Bone marrow (tissue), 2 donors: ENCODE measurements around the gene PDZD2.
A peak's percentile ranks its signal among the peaks of the same experiment; 100 is the strongest.
"Not testable (repeated sequence)": the region's sequence is repeated elsewhere in the genome, so short reads cannot be mapped to it uniquely, and the experiment has no call there.

ENCODE experiments used
- DNase-seq, 2 donors: peaks; one replicate each; lab custom pipeline; 2025; lab: John Stamatoyannopoulos, UW

PDZD2 gene

DNA sequence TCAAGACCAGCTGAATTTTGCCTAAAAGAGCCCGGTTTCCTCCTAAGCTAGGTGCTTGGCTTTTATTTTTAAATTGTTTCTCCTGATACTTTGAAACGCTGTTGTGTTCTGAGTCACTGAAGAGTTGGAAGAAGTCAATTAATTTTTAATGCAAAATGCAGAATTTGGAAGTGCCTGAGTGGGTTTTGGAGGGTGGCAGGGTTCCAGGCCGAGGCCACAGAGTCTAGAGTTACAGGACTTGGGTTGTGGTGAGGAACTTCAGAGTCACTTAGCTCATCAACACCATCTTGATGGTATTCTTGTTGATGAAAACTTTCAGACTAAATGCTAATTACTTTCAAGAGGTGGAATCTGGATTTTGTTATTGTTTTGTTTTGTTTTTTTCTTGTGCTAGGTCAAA, 130.6 kb downstream of the PDZD2 start:
- no peak for DNase-seq

DNA sequence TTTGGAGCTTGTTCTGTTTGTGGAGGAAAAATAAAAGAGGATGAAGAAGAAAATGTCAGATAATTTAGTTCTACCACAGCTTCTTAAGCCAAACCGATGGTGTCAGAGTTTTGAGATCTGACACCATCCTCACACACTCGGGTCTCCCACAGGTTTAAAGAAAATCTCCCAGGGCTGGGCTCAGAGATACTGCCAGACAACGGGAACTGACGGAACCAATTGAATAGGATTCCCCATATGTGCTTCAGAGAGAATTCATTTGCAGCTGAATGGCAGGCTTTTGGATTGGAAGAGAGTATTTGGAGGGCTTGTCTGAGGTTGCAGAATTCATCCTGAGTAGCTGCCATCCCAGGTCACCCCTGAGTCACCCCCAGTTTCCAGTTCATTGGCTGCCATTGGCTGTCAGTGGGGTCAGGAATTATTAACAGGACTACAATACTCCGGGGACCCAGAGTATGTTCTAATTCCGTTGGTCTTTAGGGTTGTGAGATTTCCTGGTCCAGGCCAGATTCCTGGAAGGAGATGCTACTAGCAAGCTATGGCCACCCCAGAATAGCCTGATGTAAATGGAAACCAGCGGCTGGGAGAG, 131.3 kb downstream of the PDZD2 start:
- DNase-seq, result no peak

DNA sequence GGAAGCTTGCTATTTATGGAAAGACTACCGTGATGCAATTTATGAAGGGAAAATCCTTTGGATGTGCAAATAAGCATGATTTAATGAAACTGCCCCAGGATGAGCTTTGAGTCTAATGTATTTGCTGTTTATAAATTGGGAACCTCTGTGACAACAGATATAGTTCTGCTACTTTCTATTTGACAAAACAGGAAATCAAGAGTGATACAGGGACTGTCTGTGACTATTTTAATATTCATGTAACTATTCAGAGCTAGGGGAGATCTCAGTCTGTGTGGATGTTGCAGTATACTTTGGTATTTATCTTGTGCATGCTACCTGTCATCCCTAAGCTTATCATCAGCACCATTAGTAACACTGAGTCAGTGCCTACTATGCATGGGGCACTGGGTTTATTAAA, 132.1 kb downstream of the PDZD2 start:
- DNase-seq, result no peak

DNA sequence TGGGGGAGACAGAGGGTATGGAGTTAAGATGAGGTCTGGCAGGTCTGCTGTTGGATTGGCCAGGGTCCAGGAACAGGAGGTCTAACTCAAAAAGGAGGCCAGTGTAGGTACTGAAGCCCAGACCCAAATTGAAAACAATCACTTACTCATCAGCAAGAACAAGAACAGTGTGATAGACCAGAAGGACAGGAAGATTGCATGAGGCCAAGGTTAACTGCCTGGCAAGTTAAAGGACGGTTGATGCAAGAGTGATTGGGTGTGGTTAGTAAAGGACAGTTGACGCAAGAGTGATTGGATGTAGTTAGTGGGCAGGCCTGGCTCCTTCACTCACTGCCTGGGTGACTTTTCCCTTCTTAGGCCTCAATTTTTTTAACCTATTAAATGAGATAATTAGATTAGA, 132.6 kb downstream of the PDZD2 start:
- no peak for DNase-seq

GRCh38 chr5:31776294-31776693, 137.4 kb downstream of the PDZD2 start:
- DNase-seq, result not testable (repeated sequence)

DNA sequence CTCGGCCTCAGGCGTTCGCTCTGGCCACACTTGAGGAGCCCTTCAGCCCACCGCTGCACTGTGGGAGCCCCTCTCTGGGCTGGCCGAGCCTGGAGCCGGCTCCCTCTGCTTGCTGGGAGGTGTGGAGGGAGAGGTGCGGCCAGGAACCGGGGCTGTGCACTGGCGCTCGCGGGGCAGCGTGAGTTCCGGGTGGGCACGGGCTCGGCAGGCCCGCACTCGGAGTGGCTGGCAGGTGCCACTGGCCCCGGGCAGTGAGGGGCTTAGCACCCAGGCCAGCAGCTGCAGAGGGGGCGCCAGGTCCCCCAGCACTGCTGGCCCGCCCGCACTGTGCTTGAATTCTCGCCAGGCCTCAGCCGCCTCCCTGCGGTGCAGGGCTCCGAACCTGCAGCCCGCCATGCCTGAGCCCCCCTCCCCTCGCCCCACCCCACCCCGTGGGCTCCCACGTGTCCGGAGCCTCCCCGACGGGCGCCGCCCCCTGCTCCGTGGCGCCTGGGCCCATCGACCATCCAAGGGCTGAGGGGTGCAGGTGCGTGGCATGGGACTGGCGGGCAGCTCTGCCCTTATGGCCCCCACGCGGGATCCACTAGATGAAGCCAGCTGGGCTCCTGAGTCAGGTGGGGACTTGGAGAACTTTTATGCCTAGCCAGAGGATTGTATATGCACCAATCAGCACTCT, 138.2 kb downstream of the PDZD2 start:
- no peak for DNase-seq

- DNase-seq, result no peak
Measured at GRCh38 chr5:31781772-31782171, 142.8 kb downstream of the PDZD2 start.

GRCh38 chr5:31783086-31783645, 144.2 kb downstream of the PDZD2 start:
- DNase-seq, result no peak

DNA sequence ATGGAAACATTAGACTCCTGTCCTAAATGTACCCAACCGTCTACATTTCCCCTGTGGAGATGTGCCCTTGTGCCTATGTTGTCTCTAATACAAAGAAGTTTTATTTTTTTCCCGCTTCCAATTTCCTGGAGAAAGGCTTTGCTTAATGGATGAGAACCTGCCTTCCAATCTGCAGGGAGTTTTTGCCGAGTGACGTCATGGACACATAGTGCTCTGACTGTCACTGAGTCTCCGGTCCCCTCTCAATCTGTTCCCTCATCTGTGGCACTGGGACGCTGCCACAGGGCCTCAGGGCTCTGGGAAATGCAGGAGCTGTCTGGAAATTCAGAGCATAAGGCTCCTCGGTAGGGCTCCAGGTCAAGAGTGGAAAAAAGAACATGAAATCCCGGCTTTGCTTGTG, 144.8 kb downstream of the PDZD2 start:
- no peak for DNase-seq

DNA sequence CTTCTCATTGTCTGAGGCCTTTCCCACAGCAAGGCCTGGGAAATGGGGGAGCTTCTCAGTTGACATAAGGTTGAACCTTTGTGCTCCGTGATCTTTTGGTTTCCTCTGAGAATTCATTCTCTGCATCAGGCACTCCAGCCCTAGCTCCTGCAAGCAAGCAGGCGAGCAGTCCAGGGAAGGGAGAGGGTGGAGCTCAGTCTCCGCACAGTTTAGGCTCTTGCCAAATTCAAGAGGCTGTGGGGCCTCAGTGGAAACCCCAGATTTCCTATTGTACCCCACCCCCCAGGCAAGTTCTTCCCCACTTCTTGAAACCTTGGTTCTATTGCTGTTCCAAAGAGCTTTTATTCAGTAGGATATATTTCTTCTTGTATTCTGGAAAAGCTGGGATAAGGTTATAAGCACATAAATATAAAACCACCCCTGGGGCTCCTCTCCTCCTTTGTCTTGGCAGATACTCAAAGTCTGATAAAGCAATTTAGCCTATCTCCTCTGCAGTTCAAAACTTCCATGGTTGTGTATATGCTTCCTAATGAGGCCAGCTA, 147.2 kb downstream of the PDZD2 start:
- no peak for DNase-seq

DNA sequence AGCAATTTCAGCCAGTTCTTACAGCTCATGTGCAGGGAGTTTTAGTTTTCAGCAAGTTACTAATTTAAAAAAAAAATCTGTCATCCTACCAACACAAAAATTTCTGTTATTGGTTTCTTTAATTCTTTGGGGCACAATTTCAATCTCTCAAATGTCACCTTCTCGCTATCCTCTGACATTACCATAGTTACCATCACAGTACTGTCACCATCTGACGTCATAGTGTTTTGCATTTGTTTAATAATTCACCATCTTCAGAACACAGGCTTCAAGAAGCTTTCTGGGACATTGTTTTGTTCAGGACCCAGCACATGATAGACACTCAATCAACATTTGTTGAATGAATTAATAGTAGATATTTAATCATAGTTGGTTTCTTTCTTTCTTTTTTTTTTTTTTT, 155.1 kb downstream of the PDZD2 start:
- no peak for DNase-seq

DNA sequence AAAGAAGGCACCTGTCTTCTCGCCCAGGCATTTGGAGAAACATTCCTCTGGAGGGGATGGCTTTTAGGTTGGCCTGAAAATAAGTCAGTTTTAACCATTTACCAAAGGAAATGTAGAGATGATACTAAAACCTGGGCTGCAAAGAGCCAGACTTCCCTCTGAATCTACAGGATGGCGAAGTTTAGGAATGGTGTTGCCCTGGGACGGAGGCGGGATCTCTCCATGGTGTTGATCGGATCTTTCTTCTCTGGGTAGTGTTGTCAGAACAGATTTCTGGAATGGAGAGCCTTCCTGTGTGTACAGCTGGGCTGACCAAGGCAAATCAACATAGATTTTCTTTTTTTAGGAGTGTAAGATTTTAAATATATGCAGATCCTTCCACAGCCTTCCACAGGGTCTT, 159.2 kb downstream of the PDZD2 start:
- DNase-seq, result no peak

- DNase-seq, result no peak
Measured at GRCh38 chr5:31800351-31800750, 161.4 kb downstream of the PDZD2 start.

- no peak for DNase-seq
Measured at GRCh38 chr5:31805785-31806400, 167.0 kb downstream of the PDZD2 start.

GRCh38 chr5:31806561-31806960, 167.6 kb downstream of the PDZD2 start:
- no peak for DNase-seq

DNA sequence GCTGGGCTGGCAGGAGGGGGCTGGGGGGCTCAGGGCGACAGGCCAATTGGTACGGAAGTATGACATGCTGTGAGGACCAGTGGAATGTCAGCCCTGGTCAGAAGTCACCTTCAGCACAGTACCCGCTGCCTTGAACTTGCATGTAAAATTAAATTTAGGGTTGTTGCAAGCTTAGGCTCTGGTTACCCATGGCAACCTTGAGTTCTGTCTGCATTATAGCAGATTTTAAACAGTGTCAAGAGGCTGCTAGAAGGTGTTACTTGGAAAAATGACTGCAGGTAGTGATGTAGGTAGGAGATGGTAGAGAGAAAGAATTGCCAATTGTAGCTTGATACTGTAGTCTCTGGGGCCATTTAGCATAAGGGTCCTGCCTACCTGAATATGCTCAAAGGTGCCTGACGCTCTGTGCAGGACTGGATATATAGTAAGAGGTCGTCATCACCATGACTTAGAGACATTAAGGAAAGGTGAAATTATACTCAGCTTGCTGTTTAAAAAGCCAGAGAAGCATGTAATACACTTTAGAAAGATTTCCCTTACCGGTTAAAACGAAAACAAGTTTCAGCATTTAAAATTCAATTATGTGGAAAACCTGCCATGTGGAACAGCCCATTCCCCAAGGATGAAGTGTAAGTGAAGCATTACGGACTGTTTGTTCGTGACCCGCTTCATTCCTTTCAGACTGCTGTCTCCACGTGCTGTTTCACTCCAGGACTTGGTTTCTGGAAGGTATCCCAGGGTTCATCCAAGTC, 169.0 kb downstream of the PDZD2 start:
- DNase-seq, result no peak

- DNase-seq, result peak in 1 of 2 donors; percentile 6
Measured at GRCh38 chr5:31809050-31809870, 170.3 kb downstream of the PDZD2 start.

- DNase-seq, result no peak
Measured at GRCh38 chr5:31811210-31811609, 172.3 kb downstream of the PDZD2 start.

DNA sequence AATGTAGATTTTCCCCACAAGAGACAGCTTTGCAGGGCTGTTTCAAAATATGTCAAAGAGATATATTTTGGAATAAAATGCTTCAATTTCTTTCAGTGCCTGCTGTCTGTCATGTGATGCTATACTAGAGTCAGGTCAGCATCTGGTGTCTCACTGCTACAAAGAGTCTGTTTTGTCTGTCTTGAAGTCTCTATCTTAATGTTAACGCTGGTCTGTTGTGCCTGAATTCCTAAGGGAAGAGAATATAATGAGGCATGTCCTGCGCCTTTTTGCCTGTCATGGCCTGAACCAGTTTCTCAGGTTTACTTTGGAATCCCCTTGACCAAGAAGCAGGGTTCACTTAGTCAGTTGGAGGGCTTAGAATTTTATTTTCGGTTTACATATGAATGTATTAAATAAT, 176.4 kb downstream of the PDZD2 start:
- no peak for DNase-seq

- no peak for DNase-seq
Measured at GRCh38 chr5:31819926-31820516, 181.1 kb downstream of the PDZD2 start.

DNA sequence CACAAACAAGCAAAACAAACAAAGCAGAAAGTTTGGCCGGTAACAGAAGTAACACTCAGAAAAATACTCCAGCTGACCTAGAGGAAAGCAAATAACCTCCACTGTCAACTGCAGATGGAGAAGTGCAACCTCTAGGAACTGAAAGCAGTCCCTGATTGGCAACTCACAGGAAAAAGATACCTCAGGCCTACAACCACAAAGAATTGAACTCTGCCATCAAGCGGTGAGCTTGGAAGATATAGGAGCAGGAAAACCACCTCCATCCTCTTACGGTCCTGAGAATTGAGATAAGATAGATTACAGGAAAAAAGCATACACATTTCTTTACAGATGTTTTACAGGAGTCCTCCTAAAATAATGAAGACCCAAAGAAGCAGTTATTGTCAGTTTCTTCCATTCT, 184.5 kb downstream of the PDZD2 start:
- no peak for DNase-seq
